Right renal pelvis (tissue), 4 donors: ENCODE results near the gene NRXN3. TPM values are rescaled to one million over a fixed set of nuclear protein-coding genes. Genes with fewer than 3 reads are reported as not detected.

Source experiments
- DNase-seq, 4 donors: peaks; one replicate each; pipeline ENCODE4 v3.0.0-alpha.2; 2013; ENCODE audit warnings: low read depth in 4 of 4, low spot score in 3 of 4, missing footprints in 1 of 4
- polyA plus RNA-seq, 4 donors: library from polyadenylated mRNA; unstranded; fragments of 120-200 nt; gene quantifications; one replicate each; pipeline ENCODE4 v1.2.1, GENCODE V29; 2013; ENCODE audit not compliant: insufficient read length in 4 of 4

NRXN3 gene
- polyA plus RNA-seq, 4 donors, result 5.7 to 7.3 (median 7.2) TPM

- no peak for DNase-seq
Measured at GRCh38 chr14:78172428-78172827, 2.3 kb downstream of the NRXN3 start.

- no peak for DNase-seq
Measured at GRCh38 chr14:78173346-78174035, 3.3 kb downstream of the NRXN3 start.

- no peak for DNase-seq
Measured at GRCh38 chr14:78175412-78175811, 5.2 kb downstream of the NRXN3 start.

- DNase-seq, result no peak
Measured at GRCh38 chr14:78178071-78178470, 7.9 kb downstream of the NRXN3 start.

GRCh38 chr14:78178971-78179370, 8.8 kb downstream of the NRXN3 start:
- DNase-seq, result no peak

GRCh38 chr14:78181270-78181669, 11.1 kb downstream of the NRXN3 start:
- DNase-seq, result no peak

GRCh38 chr14:78182722-78183121, 12.5 kb downstream of the NRXN3 start:
- no peak for DNase-seq

GRCh38 chr14:78184157-78184556, 14.0 kb downstream of the NRXN3 start:
- no peak for DNase-seq

GRCh38 chr14:78186277-78186676, 16.1 kb downstream of the NRXN3 start:
- no peak for DNase-seq

- no peak for DNase-seq
Measured at GRCh38 chr14:78188882-78189281, 18.7 kb downstream of the NRXN3 start.

GRCh38 chr14:78195431-78195830, 25.3 kb downstream of the NRXN3 start:
- no peak for DNase-seq

- no peak for DNase-seq
Measured at GRCh38 chr14:78196323-78196722, 26.1 kb downstream of the NRXN3 start.

- DNase-seq, result no peak
Measured at GRCh38 chr14:78197051-78197450, 26.9 kb downstream of the NRXN3 start.

GRCh38 chr14:78202163-78202562, 32.0 kb downstream of the NRXN3 start:
- no peak for DNase-seq

- no peak for DNase-seq
Measured at GRCh38 chr14:78202976-78203375, 32.8 kb downstream of the NRXN3 start.

- DNase-seq, result no peak
Measured at GRCh38 chr14:78207414-78207813, 37.2 kb downstream of the NRXN3 start.

GRCh38 chr14:78220273-78220672, 50.1 kb downstream of the NRXN3 start:
- DNase-seq, result no peak

- no peak for DNase-seq
Measured at GRCh38 chr14:78222746-78223145, 52.6 kb downstream of the NRXN3 start.

GRCh38 chr14:78227248-78228077, 57.3 kb downstream of the NRXN3 start:
- DNase-seq, result no peak

GRCh38 chr14:78228702-78229327, 58.6 kb downstream of the NRXN3 start:
- no peak for DNase-seq

- no peak for DNase-seq
Measured at GRCh38 chr14:78232231-78233000, 62.2 kb downstream of the NRXN3 start.
